Measurements from ENCODE around the gene ZEB1. TPM values are rescaled to one million over a fixed set of nuclear protein-coding genes. Genes with fewer than 3 reads are reported as not detected.

ZEB1 gene
- polyA plus RNA-seq, 1 experiment: 154 TPM

DNA sequence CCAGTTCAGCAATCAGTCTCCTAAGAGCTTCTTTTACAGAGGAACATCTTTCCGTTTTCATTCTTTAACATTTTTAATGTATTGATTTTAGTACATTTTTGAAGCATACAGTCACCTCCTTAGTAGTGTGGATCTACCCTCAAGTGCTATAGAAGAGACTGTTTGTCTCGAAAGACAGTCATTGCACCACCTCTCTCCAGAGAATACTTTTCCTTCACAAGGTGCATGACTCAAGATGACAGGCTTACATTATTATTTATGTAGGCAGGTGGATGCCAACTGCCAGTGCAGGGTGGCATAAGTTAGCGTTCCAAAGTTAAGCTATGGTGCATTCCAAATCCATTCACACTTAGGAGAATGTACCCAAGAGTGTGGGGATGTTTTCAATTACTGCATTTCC, 71.8 kb downstream of the ZEB1 start:
- CTCF ChIA-PET: no interaction called here
- H3K9me3 ChIP-seq (ENCODE audit: control insufficient read depth, insufficient read depth, low read length): no peaks in the 10 kb centered on the region
- no peak overlapping the region for H3K4me3 ChIP-seq (ENCODE audit: low read depth, low read length)
- POLR2A ChIA-PET: no interaction called here
- TF ChIP-seq, protein P1, sequence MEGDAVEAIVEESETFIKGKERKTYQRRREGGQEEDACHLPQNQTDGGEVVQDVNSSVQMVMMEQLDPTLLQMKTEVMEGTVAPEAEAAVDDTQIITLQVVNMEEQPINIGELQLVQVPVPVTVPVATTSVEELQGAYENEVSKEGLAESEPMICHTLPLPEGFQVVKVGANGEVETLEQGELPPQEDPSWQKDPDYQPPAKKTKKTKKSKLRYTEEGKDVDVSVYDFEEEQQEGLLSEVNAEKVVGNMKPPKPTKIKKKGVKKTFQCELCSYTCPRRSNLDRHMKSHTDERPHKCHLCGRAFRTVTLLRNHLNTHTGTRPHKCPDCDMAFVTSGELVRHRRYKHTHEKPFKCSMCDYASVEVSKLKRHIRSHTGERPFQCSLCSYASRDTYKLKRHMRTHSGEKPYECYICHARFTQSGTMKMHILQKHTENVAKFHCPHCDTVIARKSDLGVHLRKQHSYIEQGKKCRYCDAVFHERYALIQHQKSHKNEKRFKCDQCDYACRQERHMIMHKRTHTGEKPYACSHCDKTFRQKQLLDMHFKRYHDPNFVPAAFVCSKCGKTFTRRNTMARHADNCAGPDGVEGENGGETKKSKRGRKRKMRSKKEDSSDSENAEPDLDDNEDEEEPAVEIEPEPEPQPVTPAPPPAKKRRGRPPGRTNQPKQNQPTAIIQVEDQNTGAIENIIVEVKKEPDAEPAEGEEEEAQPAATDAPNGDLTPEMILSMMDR (IDR thresholded peaks at IDR 0.05; ENCODE audit: low read depth, low read length): no peak
- DNase-seq (ENCODE audit: low read depth, low spot score): no peak
- no peaks in the 10 kb centered on the region for H3K27me3 ChIP-seq (ENCODE audit: control insufficient read depth, insufficient read depth, low read length)
- H3K27ac ChIP-seq (ENCODE audit: low read depth, low read length): no peak overlapping the region

DNA sequence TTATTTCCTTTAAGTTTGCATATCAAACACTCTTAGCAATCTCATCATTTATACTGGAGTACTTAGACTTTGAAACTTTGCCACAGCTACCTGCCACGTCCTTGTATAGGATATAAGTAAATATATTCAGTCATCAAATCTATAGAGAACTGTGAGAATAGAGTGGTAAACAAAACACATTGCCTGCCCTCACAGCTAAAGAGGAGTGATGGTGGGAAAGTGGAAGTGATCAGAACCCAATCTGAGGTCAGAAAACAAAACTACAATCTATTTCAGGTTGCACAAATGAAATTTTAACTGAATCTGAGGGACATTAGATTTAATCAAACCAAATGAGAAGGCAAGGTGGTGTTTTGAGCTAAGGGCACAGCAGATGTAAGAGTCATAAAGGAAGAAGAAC, 74.8 kb downstream of the ZEB1 start:
- TF ChIP-seq, protein P1 (IDR thresholded peaks at IDR 0.05; ENCODE audit: low read depth, low read length): no peak
- Histone ChIP-seq H3K27me3 (ENCODE audit: control insufficient read depth, insufficient read depth, low read length) (no peaks in the 10 kb centered on the region), H3K27ac (ENCODE audit: low read depth, low read length) (no peak overlapping the region), H3K4me3 (ENCODE audit: low read depth, low read length) (no peak overlapping the region), H3K9me3 (ENCODE audit: control insufficient read depth, insufficient read depth, low read length) (no peaks in the 10 kb centered on the region)
- DNase-seq (ENCODE audit: low read depth, low spot score): no peak
- ChIA-PET POLR2A (no interaction called here), CTCF (no interaction called here)

DNA sequence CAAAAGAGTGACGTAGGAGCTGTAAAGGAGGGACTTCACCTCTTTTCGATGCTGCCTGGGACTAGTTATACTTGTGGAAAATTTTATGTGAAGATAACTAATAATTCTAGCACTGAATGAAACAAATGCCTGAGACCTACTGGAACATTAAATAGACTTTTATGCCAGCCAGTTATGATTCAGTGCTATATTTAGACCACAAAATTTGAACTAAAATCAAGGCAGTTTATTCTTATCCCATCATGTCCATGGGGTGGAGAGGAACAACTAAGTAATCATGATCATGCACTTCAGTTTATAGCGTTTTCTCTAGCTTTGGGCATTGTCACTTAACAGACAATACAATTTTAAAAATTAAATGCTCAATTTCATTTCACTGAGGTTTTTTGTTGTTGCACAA, 76.7 kb downstream of the ZEB1 start:
- Histone ChIP-seq H3K27ac (ENCODE audit: low read depth, low read length) (no peak overlapping the region), H3K4me3 (ENCODE audit: low read depth, low read length) (no peak overlapping the region), H3K9me3 (ENCODE audit: control insufficient read depth, insufficient read depth, low read length) (no peaks in the 10 kb centered on the region), H3K27me3 (ENCODE audit: control insufficient read depth, insufficient read depth, low read length) (no peaks in the 10 kb centered on the region)
- POLR2A ChIA-PET: no interaction called here
- no peak for DNase-seq (ENCODE audit: low read depth, low spot score)
- TF ChIP-seq, protein P1 (IDR thresholded peaks at IDR 0.05; ENCODE audit: low read depth, low read length): no peak
- CTCF ChIA-PET: no interaction called here

DNA sequence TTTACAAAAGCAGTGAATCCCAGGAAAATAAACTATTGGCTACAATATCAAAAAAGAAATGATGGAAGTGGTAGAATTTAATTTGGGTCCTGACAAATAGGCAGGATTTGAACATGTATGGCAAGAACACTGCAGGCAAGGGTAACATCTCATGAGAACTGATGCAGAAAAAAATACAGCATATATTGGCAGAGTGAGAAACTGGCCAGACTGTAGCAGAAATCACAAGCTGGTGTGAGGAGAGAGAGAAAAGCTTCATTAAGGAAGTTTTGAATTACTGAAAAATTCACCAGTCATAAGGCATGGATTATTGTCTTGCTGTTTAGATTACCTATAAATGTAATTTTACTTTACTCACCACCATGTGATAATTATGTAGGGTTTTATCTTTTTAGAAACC, 77.4 kb downstream of the ZEB1 start:
- no peaks in the 10 kb centered on the region for H3K9me3 ChIP-seq (ENCODE audit: control insufficient read depth, insufficient read depth, low read length)
- ChIA-PET CTCF (no interaction called here), POLR2A (no interaction called here)
- no peak overlapping the region for H3K4me3 ChIP-seq (ENCODE audit: low read depth, low read length)
- TF ChIP-seq, protein P1 (IDR thresholded peaks at IDR 0.05; ENCODE audit: low read depth, low read length): no peak
- H3K27me3 ChIP-seq (ENCODE audit: control insufficient read depth, insufficient read depth, low read length): no peaks in the 10 kb centered on the region
- no peak overlapping the region for H3K27ac ChIP-seq (ENCODE audit: low read depth, low read length)
- DNase-seq (ENCODE audit: low read depth, low spot score): no peak

DNA sequence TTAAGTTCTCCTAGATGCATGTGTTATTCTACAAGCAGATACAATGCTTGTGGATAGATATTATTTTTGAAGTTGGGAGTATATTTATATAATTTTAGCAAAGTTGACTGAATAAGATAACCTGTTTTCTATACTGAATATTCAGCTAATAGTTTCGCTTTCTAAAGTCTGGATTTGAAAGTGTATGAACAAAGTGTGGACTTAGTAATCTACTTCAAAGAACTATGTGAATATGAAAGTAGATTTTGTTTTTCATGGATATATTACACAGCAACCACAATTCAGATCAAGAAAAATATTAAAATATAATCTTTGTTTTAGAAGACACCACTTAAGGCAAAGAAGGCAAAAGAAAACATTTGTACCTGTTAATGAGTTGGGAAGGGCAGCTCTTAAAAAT, 78.8 kb downstream of the ZEB1 start:
- DNase-seq (ENCODE audit: low read depth, low spot score): no peak
- no peaks in the 10 kb centered on the region for H3K9me3 ChIP-seq (ENCODE audit: control insufficient read depth, insufficient read depth, low read length)
- TF ChIP-seq, protein P1 (IDR thresholded peaks at IDR 0.05; ENCODE audit: low read depth, low read length): no peak
- POLR2A ChIA-PET: no interaction called here
- no peaks in the 10 kb centered on the region for H3K27me3 ChIP-seq (ENCODE audit: control insufficient read depth, insufficient read depth, low read length)
- no peak overlapping the region for H3K4me3 ChIP-seq (ENCODE audit: low read depth, low read length)
- H3K27ac ChIP-seq (ENCODE audit: low read depth, low read length): no peak overlapping the region
- CTCF ChIA-PET: no interaction called here
